ENCODE data around the gene CDX2. TPM values are rescaled to one million over a fixed set of nuclear protein-coding genes. Genes with fewer than 3 reads are reported as not detected.

Gene CDX2
- total and polyA plus RNA-seq, 10 of the 15 experiments (the other 5 are each of a cell fraction or from before 2014, with no cell fraction given): 0.15 TPM; not detected in 9

GRCh38 chr13:27985600-27985999 is 16.5 kb upstream of the CDX2 start:
- ATAC-seq: no peak
- H3K4me3 ChIP-seq: no peak overlapping the region
- no peak overlapping the region for H3K4me2 ChIP-seq (ENCODE audit: control insufficient read depth, insufficient read depth)
- H2AFZ ChIP-seq (ENCODE audit: control insufficient read depth, low read depth, low read length): no peak overlapping the region
- in situ Hi-C loops (cut with MboI) (loop anchor here (10.0 kb wide), 2 partner anchors 451 to 1001 kb away; no protein-coding TSS in a partner anchor), intact Hi-C loops (cut with micrococcal nuclease; ENCODE audit: unreplicated experiment) (loop anchor here (10.0 kb wide), 1 partner anchor 1001 kb away; no protein-coding TSS in a partner anchor)
- no peak for DNase-seq (ENCODE audit: low read depth, low spot score)
- SMC1A ChIA-PET (ENCODE audit: uncharacterized antibody, unreplicated experiment): interaction anchor here (1.4 to 7.0 kb wide), 5 partner anchors 12 to 624 kb away, joined by 3 to 89 read pairs (median 15); no protein-coding TSS in a partner anchor
- no peak for FAIRE-seq
- no peaks in the 10 kb centered on the region for H3K36me3 ChIP-seq (ENCODE audit: control insufficient read depth in 2 of 2, insufficient read depth in 2 of 2, low read length in 1 of 2)
- CTCF ChIA-PET: interaction anchor here (1.0 to 9.6 kb wide), 15 partner anchors 8 to 624 kb away, joined by 3 to 238 read pairs (median 8); no protein-coding TSS in a partner anchor
- H3K4me1 ChIP-seq (ENCODE audit: control insufficient read depth, insufficient read depth, low read length): no peaks in the 10 kb centered on the region
- H3K27me3 ChIP-seq (replicated peaks in 1 of 2; ENCODE audit: control insufficient read depth in 2 of 2, insufficient read depth in 2 of 2, low read length in 1 of 2): peaks cover 8 to 10% of the 10 kb centered on the region in 2 experiments; a peak in 3 of 4 replicates
- POLR2A ChIA-PET: interaction anchor here (0.5 to 1.0 kb wide), 2 partner anchors 21 to 155 kb away, joined by 3 to 6 read pairs; no protein-coding TSS in a partner anchor
- RAD21 ChIA-PET (ENCODE audit: unreplicated experiment): interaction anchor here (0.8 to 4.5 kb wide), 5 partner anchors 16 to 213 kb away, joined by 3 to 85 read pairs (median 3); partner anchors contain the start of gene CDX2
- H4K20me1 ChIP-seq (ENCODE audit: control insufficient read depth, insufficient read depth): no peaks in the 10 kb centered on the region
- no peaks in the 10 kb centered on the region for H3K79me2 ChIP-seq (ENCODE audit: control insufficient read depth, insufficient read depth, low read length)
- WGBS (ENCODE audit: insufficient coverage, insufficient replicate concordance, low lambda C conversion rate, missing lambda C conversion rate): 42% methylated on average over 1 of the region's 1 CpG
- no peaks in the 10 kb centered on the region for H3K9me3 ChIP-seq (replicated peaks; ENCODE audit: control insufficient read depth, insufficient read depth, low read length)
- H3K27ac ChIP-seq (ENCODE audit: control insufficient read depth, insufficient read depth): no peak overlapping the region
- BruUV-seq (replicated peaks): no TSS peak
- H3K9ac ChIP-seq (ENCODE audit: control insufficient read depth, insufficient read depth, low read length): no peak overlapping the region
- no peak for TF ChIP-seq EGR1 (IDR thresholded peaks at IDR 0.05; ENCODE audit: borderline replicate concordance in 1 of 2, low read depth in 2 of 2, low read length in 2 of 2)
- no peak for TF ChIP-seq MAX (IDR thresholded peaks at IDR 0.05; ENCODE audit: low read depth, low read length)
- no peak for TF ChIP-seq NFYB (IDR thresholded peaks at IDR 0.05; ENCODE audit: insufficient read depth, low read depth, low read length)
- no peak for TF ChIP-seq JUND (IDR thresholded peaks at IDR 0.05; ENCODE audit: low read depth, low read length)
- no peak for TF ChIP-seq MEF2A (IDR thresholded peaks at IDR 0.05; ENCODE audit: insufficient read depth, low read depth, low read length)
- TF ChIP-seq RB1 (IDR thresholded peaks at IDR 0.05; ENCODE audit: borderline replicate concordance): no peak
- TF ChIP-seq ZNF217 (IDR thresholded peaks at IDR 0.05): no peak
- TF ChIP-seq RBBP5 (conservative IDR thresholded peaks at IDR 0.05): no peak
- TF ChIP-seq ZBED1 (IDR thresholded peaks at IDR 0.05; ENCODE audit: borderline replicate concordance): no peak
- TF ChIP-seq ZBTB11 (CRISPR knock-in tag; IDR thresholded peaks at IDR 0.05): no peak
- no peak for TF ChIP-seq SREBF1 (IDR thresholded peaks at IDR 0.05; ENCODE audit: low read length)
- TF ChIP-seq ZBTB40 (IDR thresholded peaks at IDR 0.05; ENCODE audit: borderline replicate concordance): no peak

Data from GM12878 (cell line).